Subcutaneous adipose tissue (tissue), 4 donors: ENCODE results near the gene PROSER3. TPM values are rescaled to one million over a fixed set of nuclear protein-coding genes. Genes with fewer than 3 reads are reported as not detected.

Source experiments
- CTCF ChIP-seq: fragments of 450-650 bp; IDR thresholded peaks from one replicate; pipeline ENCODE4 v1.5.1; 2016; ENCODE audit warnings: low read depth, mild to moderate bottlenecking, control low read depth, antibody characterized with exemption, moderate library complexity
- total RNA-seq, 4 donors: library from RNA; depleted of rRNA; stranded (reverse); fragments of >200 nt; gene quantifications; one replicate each; pipeline ENCODE4 v1.1.0, GENCODE V29; 2016

The PROSER3 gene
- total RNA-seq, 4 donors from 2014 or later: 2.8 to 5.7 (median 3.5) TPM

GRCh38 chr19:35785339-35785627 is 27.3 kb downstream of the PROSER3 start:
- TF ChIP-seq CTCF: no peak

- no peak for TF ChIP-seq CTCF
These were observed 28.6 kb downstream of the PROSER3 start for GRCh38 chr19:35786299-35787160.

- TF ChIP-seq CTCF: no peak
These were observed 29.3 kb downstream of the PROSER3 start for GRCh38 chr19:35787227-35787799.

GRCh38 chr19:35788205-35788960 is 30.4 kb downstream of the PROSER3 start:
- TF ChIP-seq CTCF: no peak

- no peak for TF ChIP-seq CTCF
These were observed 31.4 kb downstream of the PROSER3 start for GRCh38 chr19:35789195-35789977.

GRCh38 chr19:35789978-35790944 is 32.3 kb downstream of the PROSER3 start:
- no peak for TF ChIP-seq CTCF
